GM12892 (cell line): ENCODE measurements around the gene LMX1A.

ENCODE experiments used
- POLR2A ChIP-seq: IDR thresholded peaks from 2 replicates; pipeline ENCODE4 v1.6.1; 2011; ENCODE audit warnings: low read depth, low read length, control low read depth
- POLR2AphosphoS5 ChIP-seq: IDR thresholded peaks from 2 replicates; pipeline ENCODE4 v1.6.1; 2011; ENCODE audit warnings: low read depth, low read length, control low read depth
- TAF1 ChIP-seq: IDR thresholded peaks from 2 replicates; pipeline ENCODE4 v1.6.1; 2011; ENCODE audit warnings: low read depth, mild to moderate bottlenecking, control low read depth, low read length, borderline replicate concordance

DNA sequence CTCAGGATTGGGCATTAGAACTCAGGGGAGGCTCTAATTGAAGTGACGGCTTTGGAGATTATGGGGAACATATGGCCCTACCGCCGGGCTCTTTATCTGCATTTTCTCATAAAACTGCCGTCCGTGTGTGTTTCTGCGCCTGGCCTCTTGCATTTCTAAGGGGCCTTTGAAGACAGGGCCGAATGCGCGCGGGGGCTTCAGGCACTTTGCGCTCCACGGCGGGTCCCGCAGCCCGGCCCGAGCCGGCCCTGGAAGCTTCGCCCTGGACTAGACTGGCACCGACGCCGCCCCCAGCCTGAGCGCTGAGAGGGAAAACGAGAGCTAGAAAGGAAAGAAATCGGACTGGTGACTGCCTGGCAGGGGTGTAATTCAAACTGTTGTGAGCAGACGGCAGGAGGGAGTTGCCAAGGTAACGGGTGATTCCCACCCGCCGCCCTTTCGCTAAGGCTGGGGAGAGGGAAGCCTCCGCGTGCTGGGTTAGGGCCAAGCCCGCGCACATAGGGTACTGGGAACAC is 120.7 kb downstream of the LMX1A start:
- TF ChIP-seq POLR2A (no peak), POLR2AphosphoS5 (no peak), TAF1 (no peak)
